GM21360 (cell line): ENCODE results near the gene JAZF1.
"Not testable (repeated sequence)": the region's sequence is repeated elsewhere in the genome, so short reads cannot be mapped to it uniquely, and the experiment has no call there.

Experiments used
- ATAC-seq: cut with Tn5 transposase; IDR thresholded peaks from one replicate; pipeline ENCODE4 v1.9.1; 2021; ENCODE audit warnings: mild to moderate bottlenecking, moderate library complexity; ENCODE audit not compliant: unreplicated experiment

JAZF1 gene

DNA sequence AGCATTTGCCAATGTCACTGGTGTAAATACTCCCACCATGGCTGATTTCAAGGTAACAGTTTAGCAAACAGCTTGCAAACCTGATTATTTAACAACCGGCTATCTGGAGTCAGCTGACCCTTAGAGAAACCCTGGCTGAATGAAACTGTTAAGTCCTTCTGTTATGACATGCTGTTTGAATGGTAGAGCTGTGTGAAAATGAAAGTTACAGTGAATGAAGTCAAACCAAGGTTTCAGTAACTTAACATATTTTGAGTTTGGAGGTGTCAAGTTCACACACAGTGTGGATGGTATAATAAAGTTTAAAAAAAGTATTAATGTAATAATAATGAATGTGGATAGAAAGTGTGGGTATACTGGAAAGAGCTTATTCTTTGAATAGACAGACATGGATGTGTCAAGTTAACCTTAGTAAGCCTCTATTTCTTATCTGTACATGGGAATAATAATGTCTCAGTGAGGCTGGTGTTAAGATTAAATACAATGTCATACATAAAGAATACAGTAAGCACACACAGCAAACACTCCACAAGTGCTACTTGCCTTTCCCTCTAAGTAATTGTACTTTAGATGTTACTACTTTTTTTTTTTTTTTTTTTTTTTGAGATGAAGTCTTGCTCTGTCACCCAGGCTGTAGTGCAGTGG lies 290.3 kb downstream of the JAZF1 start:
- peak; percentile 97 for ATAC-seq

DNA sequence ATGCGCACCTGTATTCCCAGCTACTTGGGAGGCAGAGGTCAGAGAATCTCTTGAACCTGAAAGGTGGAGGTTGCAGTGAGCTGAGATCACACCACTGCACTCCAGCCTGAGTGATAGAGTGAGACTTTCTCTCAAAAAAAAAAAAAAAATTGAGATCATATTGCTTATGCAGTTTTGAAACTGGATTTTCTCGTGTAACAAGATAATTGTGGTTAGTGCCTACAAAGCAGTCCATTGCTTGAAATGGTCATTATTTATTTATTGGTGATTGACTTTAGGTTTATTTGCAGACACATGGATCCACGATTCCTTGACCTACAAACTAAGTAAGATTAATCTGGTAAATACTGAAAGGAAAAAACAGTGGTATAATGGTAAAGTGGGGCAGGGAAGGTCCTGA lies 290.8 kb downstream of the JAZF1 start:
- ATAC-seq = no peak

DNA sequence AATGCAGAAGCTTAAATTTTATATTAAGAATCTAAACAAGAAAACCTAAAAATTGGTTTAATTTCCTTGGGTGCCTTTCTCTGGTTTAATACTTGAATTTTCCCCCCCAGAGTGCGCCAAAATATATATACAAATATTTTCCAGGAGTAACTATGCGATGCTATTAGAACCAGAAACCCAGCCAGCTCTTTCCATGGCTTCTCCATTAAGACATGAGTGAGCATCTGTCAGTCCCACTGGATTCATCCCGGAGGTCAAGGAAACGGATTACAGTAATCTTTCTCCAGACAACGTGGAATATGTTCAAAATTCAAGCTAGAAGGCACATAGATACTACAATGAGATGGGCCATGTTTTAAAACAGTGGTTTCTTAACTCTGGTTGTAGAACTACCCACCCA lies 291.9 kb downstream of the JAZF1 start:
- no peak for ATAC-seq

DNA sequence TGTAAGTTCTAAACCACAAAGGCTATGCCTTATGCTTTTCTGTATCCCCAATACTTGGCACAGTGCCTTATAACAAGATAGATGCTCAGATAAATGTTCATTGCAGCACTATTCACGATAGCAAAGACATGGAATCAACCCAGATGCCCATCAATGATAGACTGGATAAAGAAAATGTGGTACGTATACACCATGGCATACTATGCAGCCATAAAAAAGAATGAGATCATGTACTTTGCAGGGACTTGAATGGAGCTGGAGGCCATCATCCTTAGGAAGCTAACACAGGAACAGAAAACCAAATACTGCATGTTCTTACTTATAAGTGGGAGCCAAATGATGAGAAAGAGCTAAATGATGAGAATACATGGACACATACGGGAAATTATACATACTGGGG lies 293.9 kb downstream of the JAZF1 start:
- ATAC-seq = not testable (repeated sequence)

DNA sequence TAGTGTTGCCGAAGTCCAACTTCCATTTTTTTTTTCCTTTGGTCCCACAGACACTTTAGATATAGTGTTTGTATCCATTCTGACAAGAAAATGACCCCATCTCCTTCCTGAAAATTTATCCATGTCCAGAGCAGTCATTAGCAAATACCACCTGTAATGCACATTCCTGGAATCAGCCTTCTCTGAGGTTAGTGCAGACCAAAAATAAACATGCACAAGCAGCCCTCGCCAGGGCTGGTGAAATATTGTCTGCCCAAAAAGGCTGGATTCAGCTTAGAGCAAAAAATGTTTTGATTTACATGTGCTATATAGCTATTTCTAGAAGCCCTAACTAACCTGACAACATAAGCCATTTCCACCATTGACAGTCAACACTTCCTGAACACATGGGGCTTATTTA lies 294.9 kb downstream of the JAZF1 start:
- ATAC-seq = no peak

DNA sequence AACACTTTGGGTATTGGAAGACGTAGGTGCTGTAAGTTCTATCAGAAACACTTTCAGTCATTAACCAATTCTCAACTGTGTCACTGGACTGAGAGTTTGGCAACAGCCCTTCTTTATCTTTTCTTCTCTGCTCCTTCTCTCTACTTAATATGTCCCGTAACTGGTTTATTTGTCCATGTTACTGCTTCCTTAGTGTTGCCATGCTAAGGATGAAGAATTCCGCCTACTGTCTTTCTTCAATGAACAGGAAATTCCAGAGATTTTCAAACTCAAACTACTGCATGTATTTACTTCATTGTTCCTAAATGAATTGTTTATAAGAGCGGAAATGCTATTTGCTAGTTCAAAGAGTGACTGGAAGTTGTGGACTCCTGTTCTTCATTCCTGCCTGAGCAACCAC lies 296.9 kb downstream of the JAZF1 start:
- no peak for ATAC-seq

DNA sequence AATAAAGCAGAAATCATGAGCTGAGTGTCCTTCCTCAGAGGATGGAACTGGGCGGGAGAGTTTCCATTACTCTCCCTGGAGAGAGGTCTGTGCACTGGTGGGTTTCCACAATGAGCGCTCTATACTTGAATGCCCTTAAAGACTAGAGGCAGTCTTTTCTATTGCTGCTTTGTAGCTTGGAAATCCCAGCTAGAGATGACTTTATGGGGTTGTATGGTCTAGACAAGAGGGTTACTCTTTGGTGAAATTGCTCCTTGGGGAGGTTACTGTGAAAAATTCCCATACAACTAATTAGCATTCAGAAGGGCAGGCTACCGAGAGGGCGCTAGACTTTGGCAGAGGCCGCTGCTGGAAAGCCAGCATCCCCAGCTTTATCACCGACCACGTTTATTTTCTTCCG lies 303.8 kb downstream of the JAZF1 start:
- ATAC-seq = no peak

DNA sequence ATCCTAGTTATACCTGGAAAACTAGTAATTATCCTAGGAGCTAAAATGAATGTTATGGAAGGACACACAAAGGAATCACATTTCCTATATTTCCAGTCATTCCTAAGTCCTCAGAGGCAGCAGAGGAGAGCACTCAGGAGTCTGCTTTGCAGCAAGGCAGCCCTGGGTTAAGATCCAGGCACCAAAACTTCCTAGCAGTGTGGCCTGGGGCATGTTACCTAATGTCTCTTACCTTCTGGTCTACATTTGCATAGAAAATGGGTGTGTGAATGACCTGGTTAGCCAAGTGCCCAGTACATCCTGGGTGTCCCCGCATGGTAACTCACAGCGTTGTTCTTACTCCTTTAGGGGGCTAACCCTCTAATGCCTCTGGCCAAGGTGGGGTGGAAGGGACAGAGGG lies 304.8 kb downstream of the JAZF1 start:
- ATAC-seq = no peak

DNA sequence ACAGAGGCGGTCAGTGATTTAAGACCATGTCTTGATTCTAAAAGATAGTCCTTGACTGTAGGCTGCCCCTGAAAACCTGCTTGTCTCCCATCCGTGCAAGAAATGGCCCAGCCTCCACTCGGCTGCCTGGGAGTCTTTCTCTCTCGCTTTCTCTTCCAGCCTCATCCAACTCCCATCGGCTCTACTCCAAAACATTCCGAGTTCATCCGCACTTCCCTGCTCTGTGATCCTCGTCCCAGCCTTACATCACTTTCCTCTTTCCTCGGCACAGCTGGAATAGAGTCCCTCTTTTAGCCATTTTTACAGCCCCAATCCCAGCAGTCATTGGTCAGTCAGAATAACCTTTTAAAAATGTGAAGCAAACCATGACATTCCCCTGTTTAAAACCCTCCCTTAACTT lies 305.5 kb downstream of the JAZF1 start:
- no peak for ATAC-seq

DNA sequence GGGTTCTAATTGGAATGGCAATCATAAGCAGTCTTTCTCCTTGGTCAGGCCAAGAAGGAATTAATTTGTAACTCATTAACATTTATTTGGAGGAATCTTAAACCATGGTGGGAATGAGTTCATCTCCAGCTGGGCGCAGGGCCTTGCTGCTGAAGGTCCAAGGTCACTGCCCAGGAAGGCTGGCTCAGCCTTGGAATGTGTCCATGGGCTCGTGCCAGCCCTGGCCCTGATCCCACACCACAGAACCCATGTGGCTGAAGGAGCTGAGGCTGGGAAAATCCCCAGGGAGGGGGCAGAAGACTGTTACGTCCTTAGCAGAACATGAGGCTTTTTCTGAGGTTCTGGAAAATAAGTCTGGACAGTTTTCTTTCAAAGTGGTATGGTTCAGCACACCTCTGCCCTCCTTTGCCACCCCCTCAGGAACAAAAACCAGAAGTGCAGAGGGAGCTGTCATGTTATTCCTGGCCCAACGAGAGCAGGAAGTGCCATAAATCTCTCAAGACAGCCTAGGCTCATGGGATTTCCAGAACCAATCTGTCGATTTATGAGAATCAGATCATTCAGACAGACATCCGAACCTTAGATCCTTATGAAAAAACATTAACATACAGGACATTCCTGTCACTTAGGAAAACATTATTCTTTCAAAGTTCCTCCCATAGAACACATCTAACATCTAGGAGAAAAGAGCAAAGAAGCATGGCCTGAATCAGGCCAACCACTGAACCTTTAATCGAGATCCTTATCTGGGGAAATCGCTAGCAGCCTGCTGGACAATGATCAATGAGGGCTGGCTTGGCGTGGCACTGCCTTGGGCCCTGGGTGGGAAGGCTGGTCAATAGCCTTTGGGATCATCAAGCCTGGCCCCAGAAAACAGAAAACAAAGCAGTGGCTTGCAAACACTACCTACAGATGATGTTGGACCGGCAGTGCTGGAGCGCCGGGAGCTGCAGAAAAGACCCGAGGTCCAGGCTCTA lies 306.3 kb downstream of the JAZF1 start:
- ATAC-seq = no peak

DNA sequence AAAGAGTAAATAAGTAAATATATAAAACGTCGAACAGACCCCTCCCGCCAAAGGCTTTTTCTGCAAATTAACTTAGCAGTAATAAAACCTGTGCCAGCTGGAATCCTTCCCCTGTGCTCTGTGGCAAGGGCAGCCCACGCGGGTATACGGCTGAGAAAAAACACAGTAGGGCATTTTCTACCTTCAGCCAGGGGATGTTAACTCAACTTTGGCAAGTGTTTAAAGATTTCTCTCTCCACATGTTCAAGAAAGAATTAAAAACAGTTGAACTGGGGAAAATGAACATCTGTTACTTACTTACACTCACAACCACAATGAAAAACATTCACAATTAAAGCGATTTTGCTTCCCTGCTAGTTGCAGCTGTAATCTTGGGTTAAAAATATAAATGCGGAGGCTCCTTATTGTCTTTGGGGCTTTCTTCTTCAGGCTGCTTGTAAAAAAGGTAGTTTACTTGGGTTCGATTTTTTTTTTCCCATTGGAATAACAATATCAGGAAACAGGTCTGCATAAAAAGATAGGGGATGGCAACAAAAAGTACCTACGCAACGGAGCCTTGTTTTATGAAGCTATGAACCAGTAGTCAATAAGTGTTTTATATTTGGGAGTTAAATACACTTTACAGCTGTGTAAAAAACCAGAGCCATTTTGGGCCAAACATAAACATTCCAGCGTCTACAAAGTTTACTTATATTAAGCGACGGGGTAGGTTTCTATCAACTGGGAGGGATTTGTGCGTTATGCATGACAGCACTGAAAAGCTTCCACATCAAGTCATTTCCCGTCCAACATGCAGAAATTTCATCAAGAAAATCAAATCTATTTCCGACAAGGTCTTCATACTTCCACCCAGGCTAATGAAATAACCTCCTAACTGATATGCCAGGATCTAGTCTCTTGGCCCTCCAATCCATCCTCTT lies 308.0 kb downstream of the JAZF1 start:
- no peak for ATAC-seq

DNA sequence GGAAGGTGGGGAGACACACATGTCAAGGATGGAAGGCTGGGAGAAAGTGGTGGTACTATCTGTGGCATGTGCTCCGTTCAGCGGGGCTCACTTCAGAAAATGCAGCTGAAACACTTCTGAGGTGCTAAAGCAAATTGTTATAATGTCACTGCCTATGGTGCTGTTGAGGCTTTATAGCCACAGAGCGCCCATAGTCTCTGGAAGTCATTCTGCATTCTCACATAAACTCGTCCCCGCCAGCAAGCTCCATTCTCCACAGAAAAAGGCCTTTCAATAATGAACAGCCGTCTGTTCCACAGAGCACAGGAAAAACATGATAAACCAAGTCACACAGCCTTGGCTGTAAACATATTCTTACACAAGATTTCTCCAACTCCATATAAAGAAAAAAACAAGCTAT lies 308.7 kb downstream of the JAZF1 start:
- ATAC-seq = no peak

DNA sequence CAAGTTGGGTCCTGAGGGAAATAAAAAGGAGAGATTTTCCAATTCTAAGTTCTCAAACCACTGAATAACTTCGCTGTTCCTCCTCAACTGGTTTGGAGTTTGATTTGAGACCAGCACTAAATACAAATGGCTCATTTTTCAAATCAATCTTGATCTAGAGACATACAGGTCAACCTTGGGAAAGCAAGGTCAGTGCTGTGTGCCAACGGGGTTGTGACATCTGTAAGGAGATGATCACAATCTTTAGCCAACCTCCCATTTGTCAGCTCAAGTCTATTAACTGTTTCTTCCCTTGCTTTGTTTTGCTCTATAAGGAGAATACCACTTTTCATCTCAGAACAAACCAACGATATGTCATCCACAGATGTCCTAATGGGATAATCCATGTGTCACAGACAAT lies 309.5 kb downstream of the JAZF1 start:
- ATAC-seq = no peak

DNA sequence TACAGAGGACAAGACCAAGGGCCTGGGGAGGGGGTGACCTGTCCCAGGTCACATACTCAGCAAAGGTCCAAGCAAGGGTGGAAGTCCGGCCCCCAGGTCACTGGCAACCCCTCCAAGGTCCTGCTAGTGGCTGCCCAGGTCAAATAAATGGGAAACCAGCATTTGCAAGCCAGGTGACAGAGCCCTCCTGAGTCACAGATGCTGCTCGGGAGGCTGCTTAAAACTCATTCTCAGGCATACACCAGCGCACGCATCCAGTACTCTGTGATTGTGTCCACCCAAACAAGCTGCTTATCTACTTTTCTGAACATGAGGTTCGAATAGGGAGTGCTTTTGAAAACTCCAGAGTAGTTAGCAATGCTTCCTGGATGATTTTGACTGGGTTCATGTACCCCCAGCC lies 310.0 kb downstream of the JAZF1 start:
- ATAC-seq = no peak

DNA sequence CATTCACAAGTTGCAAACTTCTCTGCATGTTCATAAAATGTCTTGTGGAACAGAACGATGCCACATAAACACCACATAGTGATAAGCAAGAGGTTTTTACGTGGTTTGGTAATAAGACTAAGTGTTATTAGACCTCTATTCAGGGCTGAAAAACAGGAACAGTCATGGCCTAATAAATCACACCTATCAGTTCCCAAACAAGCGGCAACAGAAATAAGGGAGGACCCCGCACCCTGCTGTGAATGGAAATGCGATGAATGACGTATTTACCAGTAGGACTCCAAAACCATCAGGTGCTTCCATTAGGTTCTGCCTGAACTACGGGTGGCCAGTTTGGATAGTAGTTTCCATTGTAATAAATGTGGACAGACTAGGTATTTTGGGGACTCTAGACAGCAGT lies 311.5 kb downstream of the JAZF1 start:
- ATAC-seq = no peak

DNA sequence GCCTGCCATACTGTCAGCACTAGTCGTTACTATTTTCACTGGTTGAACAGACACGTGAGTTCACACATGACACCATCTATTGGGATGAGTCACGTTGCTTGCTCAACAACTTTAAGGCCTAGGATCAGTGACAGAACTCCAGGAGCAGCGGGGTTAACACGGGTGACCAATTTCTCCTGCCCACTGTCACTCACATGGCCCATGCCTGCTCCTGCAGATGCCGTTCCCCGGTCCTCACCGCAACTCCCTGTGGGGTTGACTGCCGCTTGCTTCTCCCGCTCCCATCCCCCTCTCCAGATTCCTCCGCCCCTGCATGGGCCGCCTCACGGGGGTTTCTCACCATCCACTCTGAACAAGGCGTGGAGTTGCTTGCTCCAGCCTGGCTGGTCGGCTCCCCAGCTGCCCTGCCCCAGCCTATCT lies 312.5 kb downstream of the JAZF1 start:
- ATAC-seq = no peak

DNA sequence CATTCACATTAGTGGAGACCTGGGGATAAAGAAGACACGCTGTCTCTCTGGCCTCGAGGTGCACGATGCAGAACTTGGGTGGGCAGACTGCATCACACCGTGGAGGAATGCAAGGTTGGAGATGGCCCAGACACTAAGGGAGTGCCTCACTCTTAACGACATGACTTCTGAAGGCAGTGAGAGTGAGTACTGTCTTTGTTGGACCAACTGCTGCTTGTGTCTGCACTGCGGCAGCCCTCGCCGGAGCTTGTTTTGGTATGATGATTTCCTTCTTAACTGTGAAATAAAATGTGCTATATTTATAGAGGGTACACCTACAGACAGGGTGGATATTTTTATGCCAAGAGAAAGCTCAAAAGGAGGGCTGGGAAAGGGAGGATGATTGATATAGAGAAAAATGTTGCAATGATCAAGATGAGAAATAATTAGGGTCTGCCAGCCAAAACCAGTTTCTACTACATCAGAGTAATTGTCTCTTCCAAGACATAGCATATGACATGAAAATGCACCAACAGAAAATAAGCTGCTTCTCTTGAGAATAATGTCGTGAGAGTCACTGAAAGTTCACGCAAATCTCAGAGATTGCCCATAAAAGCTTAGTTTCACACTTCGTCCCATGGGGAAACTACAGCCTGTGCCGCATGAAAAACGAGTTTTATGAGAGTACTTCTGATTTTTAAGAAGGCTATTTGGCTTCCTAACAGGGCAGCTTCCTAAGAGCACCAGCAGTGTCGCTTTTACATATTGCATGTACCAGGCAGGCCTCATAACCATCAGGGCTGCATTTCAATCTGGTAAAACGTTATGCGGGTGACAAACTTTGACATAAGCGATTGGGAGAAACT lies 313.5 kb downstream of the JAZF1 start:
- no peak for ATAC-seq

DNA sequence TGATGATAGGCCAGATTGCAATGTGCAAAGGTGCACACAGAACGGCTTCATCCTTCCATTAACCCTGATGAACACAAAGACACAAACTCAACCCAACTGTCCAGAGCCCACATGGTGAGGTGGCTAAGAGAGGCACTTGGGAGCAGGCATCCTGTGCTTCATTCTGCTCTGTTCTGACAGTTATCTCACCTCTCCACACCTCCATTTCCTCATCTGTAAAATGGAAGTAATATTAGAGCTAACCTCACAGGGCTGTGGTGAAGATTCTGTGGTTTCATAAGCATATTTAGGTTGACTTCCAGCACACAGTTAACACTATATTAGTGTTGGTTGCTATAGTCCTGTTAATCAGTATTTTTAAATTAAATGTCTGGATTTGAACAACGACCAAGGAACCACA lies 314.3 kb downstream of the JAZF1 start:
- no peak for ATAC-seq

DNA sequence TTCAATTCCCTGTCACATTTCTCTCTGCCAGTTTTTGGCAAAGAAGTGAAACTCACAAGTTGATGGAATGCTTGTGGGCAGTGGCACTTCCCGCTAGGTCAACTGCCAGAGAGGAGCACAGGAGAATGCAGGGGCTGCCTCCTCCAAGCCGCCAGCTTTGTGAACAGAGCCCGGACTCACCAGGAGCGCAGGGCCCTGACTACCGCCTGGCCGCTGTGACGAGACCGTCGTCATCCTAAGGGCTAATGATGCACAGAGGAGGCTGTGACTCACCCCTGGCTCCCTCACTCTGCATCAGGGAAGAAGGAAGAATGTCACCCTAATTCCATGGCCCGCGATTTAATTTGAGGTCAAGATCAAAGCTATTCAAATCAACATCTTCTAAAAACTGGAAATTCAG lies 316.7 kb downstream of the JAZF1 start:
- ATAC-seq = no peak

DNA sequence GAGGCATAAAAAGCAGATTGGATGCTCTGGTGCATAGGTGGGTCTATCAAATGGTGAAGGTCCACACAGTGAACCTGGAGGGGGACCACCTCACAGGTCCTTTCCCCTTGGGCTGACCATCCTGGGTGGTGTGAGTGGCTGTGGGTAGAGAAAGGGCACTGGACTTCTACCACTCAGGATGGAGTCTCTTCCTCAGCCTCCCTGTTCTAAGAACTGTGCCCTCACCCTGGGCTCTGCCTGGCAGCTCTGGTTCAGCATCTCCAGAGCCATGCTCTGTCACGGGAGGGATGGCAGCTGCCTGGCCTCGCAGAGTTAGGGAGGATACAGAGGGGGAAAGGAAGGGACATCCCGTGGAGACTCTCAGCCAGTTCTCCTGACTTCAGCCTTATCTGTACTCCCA lies 318.8 kb downstream of the JAZF1 start:
- no peak for ATAC-seq
